HFFc6 (cell line): ENCODE data around the gene MARCHF10. TPM values are rescaled to one million over a fixed set of nuclear protein-coding genes. Genes with fewer than 3 reads are reported as not detected.
"Not testable (repeated sequence)": the region's sequence is repeated elsewhere in the genome, so short reads cannot be mapped to it uniquely, and the experiment has no call there.

ENCODE experiments used
- DNase-seq: peaks from one replicate; pipeline ENCODE4 v3.0.0-alpha.2; 2018
- H3K27ac Mint-ChIP-seq: 2 replicates; pipeline ENCODE4 v1.8.0; 2020; ENCODE audit warnings: mild to moderate bottlenecking, mixed read lengths
- H3K27me3 Mint-ChIP-seq: 2 replicates; pipeline ENCODE4 v1.8.0; 2021; ENCODE audit warnings: mild to moderate bottlenecking, moderate library complexity, mixed read lengths; ENCODE audit not compliant: insufficient read depth
- H3K36me3 Mint-ChIP-seq: 2 replicates; pipeline ENCODE4 v1.8.0; 2021; ENCODE audit warnings: low read depth, mixed read lengths
- H3K4me1 Mint-ChIP-seq: 2 replicates; pipeline ENCODE4 v1.8.0; 2020; ENCODE audit warnings: low read depth, mixed read lengths
- H3K4me3 Mint-ChIP-seq: 2 replicates; pipeline ENCODE4 v1.8.0; 2020; ENCODE audit warnings: mild to moderate bottlenecking, moderate library complexity, mixed read lengths
- H3K9me3 Mint-ChIP-seq: 2 replicates; pipeline ENCODE4 v1.8.0; 2020; ENCODE audit warnings: mild to moderate bottlenecking, mixed read lengths
- total RNA-seq, 6 experiments: library from RNA; stranded (reverse); fragmentation: NEBNext Ultra II Directional; extraction: Animal tissue kit (Norgen Biotek cat#: 25700); gene quantifications; 2 replicates in 1 of 6; 3 replicates in 5 of 6; pipeline ENCODE4 v1.2.3, GENCODE V29; 2021
- TF ChIP-seq, protein P1 (sequence below): fragments of 200-600 bp; sonication (generic); IDR thresholded peaks from 2 replicates; pipeline ENCODE4 v1.5.0; 2021; ENCODE audit warnings: antibody characterized with exemption, mild to moderate bottlenecking

Gene MARCHF10
- total RNA-seq, 6 experiments from 2014 or later, result 0.46 to 1.5 (median 0.89) TPM

DNA sequence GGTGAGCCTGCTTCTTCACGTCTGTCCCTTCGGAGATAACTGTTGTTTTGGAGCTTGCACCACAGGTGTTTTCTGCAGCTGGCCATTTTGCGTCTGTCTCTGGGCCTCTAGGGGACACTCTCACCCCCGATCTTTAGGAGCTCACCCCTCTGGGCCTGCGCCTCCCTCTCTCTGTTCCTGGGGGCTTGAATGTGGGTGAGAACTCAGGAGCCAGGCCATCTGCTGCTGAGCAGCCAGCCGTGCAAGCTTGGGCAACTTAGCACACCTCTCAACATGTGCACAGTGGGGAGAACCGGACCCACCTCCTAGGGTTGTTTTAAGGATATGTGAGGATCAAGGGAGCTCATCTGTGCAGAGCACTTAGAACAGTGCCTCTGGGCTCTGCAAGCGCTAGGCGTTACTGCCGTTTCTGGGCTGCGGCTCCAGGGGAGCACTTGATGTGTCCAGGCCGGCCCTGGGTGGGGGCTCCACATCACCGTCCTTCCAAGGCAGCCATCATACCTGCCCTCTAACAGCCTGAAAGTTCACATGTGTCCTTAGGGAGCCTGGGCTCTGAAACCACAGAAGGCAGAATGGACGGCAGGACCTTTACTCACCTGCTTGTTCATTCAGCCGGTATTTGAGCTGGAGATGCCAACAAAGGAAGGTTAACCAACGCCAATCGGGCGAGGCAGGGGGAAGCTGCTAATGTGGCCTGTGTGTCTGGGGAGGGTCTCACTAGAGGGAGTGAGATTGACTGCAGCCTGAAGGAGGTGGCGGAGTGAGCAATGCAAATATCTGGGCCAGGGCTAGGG is 114.3 kb downstream of the MARCHF10 start:
- H3K4me1 Mint-ChIP-seq, result peaks cover 27% of the 10 kb centered on the region

DNA sequence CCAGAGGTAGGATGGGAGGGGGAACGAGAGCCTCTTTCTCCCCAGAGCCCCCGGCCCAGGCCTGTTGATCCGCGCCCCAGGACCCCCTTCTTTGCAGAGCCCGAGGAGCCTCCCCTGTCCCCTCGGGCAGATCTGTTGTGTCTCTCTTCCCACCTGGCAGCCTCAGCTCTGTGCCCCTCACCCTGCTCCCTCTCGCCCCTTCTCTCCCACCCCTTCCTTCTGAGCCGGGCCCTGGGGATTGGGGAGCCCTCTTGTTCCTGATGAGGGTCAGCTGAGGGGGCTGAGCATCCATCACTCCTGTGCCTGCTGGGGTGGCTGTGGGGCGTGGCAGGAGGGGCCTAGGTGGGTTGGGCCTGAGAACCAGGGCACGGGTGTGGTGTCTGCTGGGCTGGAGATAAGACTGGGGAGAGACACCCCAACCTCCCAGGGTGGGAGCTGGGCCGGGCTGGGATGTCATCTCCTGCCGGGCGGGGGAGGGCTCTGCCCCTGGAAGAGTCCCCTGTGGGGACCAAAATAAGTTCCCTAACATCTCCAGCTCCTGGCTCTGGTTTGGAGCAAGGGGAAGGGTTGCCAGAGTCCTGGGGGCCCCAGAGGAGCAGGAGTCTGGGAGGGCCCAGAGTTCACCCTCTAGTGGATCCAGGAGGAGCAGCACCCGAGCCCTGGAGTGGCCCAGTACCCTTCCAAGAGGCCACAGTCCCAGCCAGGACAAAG is 115.2 kb downstream of the MARCHF10 start:
- Mint-ChIP-seq H3K4me3 (no peak overlapping the region), H3K9me3 (peaks cover 10% of the 10 kb centered on the region; the same call in 1 of the 2 replicates), H3K4me1 (peaks cover 26% of the 10 kb centered on the region), H3K27ac (no peak overlapping the region), H3K27me3 (peaks cover 8% of the 10 kb centered on the region), H3K36me3 (peaks cover 40% of the 10 kb centered on the region)
- no peak for DNase-seq
- TF ChIP-seq, protein P1, sequence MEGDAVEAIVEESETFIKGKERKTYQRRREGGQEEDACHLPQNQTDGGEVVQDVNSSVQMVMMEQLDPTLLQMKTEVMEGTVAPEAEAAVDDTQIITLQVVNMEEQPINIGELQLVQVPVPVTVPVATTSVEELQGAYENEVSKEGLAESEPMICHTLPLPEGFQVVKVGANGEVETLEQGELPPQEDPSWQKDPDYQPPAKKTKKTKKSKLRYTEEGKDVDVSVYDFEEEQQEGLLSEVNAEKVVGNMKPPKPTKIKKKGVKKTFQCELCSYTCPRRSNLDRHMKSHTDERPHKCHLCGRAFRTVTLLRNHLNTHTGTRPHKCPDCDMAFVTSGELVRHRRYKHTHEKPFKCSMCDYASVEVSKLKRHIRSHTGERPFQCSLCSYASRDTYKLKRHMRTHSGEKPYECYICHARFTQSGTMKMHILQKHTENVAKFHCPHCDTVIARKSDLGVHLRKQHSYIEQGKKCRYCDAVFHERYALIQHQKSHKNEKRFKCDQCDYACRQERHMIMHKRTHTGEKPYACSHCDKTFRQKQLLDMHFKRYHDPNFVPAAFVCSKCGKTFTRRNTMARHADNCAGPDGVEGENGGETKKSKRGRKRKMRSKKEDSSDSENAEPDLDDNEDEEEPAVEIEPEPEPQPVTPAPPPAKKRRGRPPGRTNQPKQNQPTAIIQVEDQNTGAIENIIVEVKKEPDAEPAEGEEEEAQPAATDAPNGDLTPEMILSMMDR, result peak; percentile 71

More for the DNA sequence above, 114.3 kb downstream of the MARCHF10 start:
- Mint-ChIP-seq H3K9me3 (peaks cover 10% of the 10 kb centered on the region; the same call in 1 of the 2 replicates), H3K36me3 (peaks cover 39% of the 10 kb centered on the region), H3K4me3 (no peak overlapping the region), H3K27me3 (peaks cover 5% of the 10 kb centered on the region), H3K27ac (peak overlapping the region; percentile 14)
- no peak for DNase-seq
- TF ChIP-seq, protein P1, result no peak

DNA sequence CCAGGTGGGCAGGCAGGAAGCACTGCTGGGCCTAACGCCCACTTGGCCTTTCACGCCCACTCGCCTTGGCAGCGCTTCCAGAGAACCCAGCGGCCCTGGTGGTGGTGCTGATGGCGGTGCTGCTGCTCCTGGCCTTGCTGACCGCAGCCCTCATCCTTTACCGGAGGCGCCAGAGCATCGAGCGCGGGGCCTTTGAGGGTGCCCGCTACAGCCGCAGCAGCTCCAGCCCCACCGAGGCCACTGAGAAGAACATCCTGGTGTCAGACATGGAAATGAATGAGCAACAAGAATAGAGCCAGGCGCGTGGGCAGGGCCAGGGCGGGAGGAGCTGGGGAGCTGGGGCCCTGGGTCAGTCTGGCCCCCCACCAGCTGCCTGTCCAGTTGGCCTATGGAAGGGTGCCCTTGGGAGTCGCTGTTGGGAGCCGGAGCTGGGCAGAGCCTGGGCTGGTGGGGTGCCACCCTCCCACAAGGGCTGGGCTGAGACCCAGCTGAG is 115.9 kb downstream of the MARCHF10 start:
- Mint-ChIP-seq H3K4me1 (peaks cover 26% of the 10 kb centered on the region), H3K36me3 (peaks cover 45% of the 10 kb centered on the region), H3K4me3 (no peak overlapping the region), H3K9me3 (peaks cover 10% of the 10 kb centered on the region; the same call in 1 of the 2 replicates), H3K27ac (no peak overlapping the region), H3K27me3 (peaks cover 11% of the 10 kb centered on the region)
- TF ChIP-seq, protein P1, result no peak
- DNase-seq, result no peak

DNA sequence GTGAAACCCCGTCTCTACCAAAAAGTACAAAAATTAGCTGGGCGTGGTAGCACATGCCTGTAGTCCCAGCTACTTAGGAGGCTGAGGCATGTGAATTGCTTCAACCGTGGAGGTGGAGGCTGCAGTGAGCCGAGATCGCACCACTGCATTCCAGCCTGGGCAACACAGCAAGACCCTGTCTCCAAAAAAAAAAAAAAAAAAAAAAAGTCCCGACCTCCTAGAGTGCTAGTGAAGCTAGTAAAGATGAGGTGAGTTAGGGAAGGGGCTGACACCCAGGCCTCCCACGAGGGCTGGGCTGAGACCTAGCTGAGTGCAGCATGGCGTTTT is 116.6 kb downstream of the MARCHF10 start:
- H3K36me3 Mint-ChIP-seq, result peaks cover 48% of the 10 kb centered on the region
- not testable (repeated sequence) for DNase-seq, H3K4me3 Mint-ChIP-seq

DNA sequence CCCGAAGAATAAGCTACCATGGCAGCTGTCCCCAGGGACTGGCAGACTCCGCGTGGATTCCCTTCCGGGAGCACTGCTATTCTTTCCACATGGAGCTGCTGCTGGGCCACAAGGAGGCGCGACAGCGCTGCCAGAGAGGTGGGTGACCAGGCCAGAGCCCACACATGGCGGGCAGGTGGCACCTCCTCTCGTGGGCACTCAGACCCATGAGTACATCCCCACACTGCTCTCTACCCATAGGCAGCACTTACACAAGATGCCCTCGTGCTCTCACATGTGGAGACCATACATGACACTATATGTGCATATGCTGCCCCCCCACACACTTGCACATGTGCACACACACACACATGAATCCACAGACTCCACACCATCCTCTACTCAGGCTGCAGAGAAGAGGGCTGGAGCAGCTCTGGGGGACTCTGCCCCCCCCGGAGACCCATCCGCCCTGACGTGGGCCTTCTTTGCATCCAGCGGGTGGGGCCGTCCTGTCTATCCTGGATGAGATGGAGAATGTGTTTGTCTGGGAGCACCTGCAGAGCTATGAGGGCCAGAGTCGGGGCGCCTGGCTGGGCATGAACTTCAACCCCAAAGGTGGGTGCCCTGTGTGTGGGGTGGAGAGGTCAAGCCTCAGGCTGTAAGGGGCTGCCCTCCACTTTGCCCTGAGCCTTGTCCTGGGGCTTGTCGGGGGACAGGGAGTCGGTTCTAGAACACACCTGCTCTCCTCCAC is 117.8 kb downstream of the MARCHF10 start:
- TF ChIP-seq, protein P1, result peak; percentile 21; the same call in 1 of the 2 replicates
- DNase-seq, result no peak
- H3K4me3 Mint-ChIP-seq, result no peak overlapping the region
- H3K4me1 Mint-ChIP-seq, result peaks cover 17% of the 10 kb centered on the region
- H3K27ac Mint-ChIP-seq, result no peak overlapping the region
- H3K36me3 Mint-ChIP-seq, result peaks cover 49% of the 10 kb centered on the region
- H3K9me3 Mint-ChIP-seq, result peaks cover 6% of the 10 kb centered on the region; the same call in 1 of the 2 replicates
- H3K27me3 Mint-ChIP-seq, result peaks cover 11% of the 10 kb centered on the region

More for the DNA sequence above, 116.6 kb downstream of the MARCHF10 start:
- H3K27ac Mint-ChIP-seq, result not testable (repeated sequence)
- peaks cover 10% of the 10 kb centered on the region; the same call in 1 of the 2 replicates for H3K9me3 Mint-ChIP-seq
- peaks cover 25% of the 10 kb centered on the region for H3K4me1 Mint-ChIP-seq
- H3K27me3 Mint-ChIP-seq, result peaks cover 11% of the 10 kb centered on the region
